Activated B cell treated with CpG ODN at 0.5 μM for 24 hours (primary cell): ENCODE results near the gene CRYBG3. TPM values are rescaled to one million over a fixed set of nuclear protein-coding genes. Genes with fewer than 3 reads are reported as not detected.

Source experiments
- ATAC-seq: fragments of 200-7000 bp; cut with Tn5 transposase; one replicate; pipeline ENCODE4 v1.10.0; 2021; ENCODE audit warnings: low read depth, mild to moderate bottlenecking, moderate library complexity
- CTCF ChIA-PET: fragments of 350-600 bp; sonication (Branson Sonifier 250); formaldehyde crosslinking; loops from one replicate; lab custom pipeline; 2021; ENCODE audit warnings: antibody characterized with exemption; lab: Charles Lee
- POLR2A ChIA-PET: fragments of 350-600 bp; sonication (Branson Sonifier 250); formaldehyde crosslinking; loops from one replicate; lab custom pipeline; 2021; ENCODE audit warnings: antibody characterized with exemption; lab: Charles Lee
- DNase-seq: peaks from one replicate; pipeline ENCODE4 v3.0.0; 2022
- H3K27ac Mint-ChIP-seq: one replicate; pipeline ENCODE4 v1.8.0; 2020; ENCODE audit warnings: mixed read lengths
- H3K27me3 Mint-ChIP-seq: one replicate; pipeline ENCODE4 v1.8.0; 2021; ENCODE audit warnings: mixed read lengths
- H3K36me3 Mint-ChIP-seq: one replicate; pipeline ENCODE4 v1.8.0; 2021; ENCODE audit warnings: low read depth, mixed read lengths
- H3K4me1 Mint-ChIP-seq: one replicate; pipeline ENCODE4 v1.8.0; 2021; ENCODE audit warnings: mixed read lengths
- H3K4me3 Mint-ChIP-seq: one replicate; pipeline ENCODE4 v1.8.0; 2020; ENCODE audit warnings: mild to moderate bottlenecking, mixed read lengths
- H3K9me3 Mint-ChIP-seq: one replicate; pipeline ENCODE4 v1.8.0; 2020; ENCODE audit warnings: mixed read lengths
- CTCF ChIP-seq: fragments of 200-600 bp; IDR thresholded peaks from one replicate; pipeline ENCODE4 v1.8.0; 2022; ENCODE audit warnings: antibody characterized with exemption, mild to moderate bottlenecking
- intact Hi-C: fragments of 100-400 bp; cut with micrococcal nuclease; formaldehyde crosslinking; loops from one replicate; pipeline ENCODE4 v1.15.1; 2024
- total RNA-seq: library from RNA; stranded (reverse); gene quantifications from 2 replicates; pipeline ENCODE4 v1.2.3, GENCODE V29; 2022

The CRYBG3 gene
- total RNA-seq, result 1.5 TPM in 2 replicates

DNA sequence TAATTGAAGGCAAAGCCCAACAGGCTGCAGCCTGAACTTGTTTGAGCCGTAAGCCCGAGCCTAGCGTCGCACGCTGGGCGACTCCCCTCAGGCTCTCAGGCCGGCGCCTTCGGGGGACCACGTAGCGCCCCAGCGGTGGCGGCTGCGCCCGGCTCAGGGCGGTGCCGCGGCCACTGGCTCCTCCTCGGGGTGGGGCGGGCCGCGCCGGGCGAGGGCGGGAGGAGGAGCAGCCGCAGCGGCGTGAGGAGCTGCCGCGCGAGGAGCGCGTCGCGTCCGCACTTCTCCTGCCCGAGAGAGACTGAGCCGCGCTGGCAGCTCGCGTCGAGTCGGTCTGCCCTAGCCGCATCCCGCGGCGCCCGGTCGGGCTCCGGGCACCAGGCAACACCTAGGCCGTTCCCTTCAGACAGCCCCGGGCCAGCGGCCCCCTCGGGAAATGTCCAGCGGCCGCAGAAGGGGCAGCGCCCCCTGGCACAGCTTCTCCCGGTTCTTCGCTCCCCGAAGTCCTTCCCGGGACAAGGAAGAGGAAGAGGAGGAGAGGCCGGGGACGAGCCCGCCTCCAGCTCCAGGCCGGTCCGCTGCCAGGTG, at the start of gene CRYBG3:
Gene CRYBG3, plus strand, starts transcription at position 238 of the 585 bp plus-strand sequence. Its CDS starts 196 bp downstream, at position 434.
- peak within 1 kb of the TSS; percentile 47 for H3K27ac Mint-ChIP-seq
- peak; percentile 99 for ATAC-seq
- no peaks in the 10 kb centered on the region for H3K9me3 Mint-ChIP-seq
- intact Hi-C loops, result loop anchor here (1.0 to 2.0 kb wide), 5 partner anchors 29 to 701 kb away; partner anchors contain the start of gene ARL6
- peak; percentile 80 for DNase-seq
- H3K36me3 Mint-ChIP-seq, result no peaks in the 10 kb centered on the region
- peaks cover 45% of the 10 kb centered on the region for H3K27me3 Mint-ChIP-seq
- POLR2A ChIA-PET, result interaction anchor here (1.1 to 1.3 kb wide), 3 partner anchors 57 to 701 kb away, joined by 4 to 5 read pairs (median 4); partner anchors contain the start of genes ARL6 and CLDND1
- H3K4me3 Mint-ChIP-seq, result peak within 1 kb of the TSS; percentile 88
- H3K4me1 Mint-ChIP-seq, result peaks cover 21% of the 10 kb centered on the region
- TF ChIP-seq CTCF, result no peak
- CTCF ChIA-PET, result interaction anchor here (1.4 kb wide), 1 partner anchor 202 kb away, joined by 8 read pairs; no protein-coding TSS in a partner anchor

- ATAC-seq (no peak), DNase-seq (no peak)
- POLR2A ChIA-PET, result no interaction called here
- Mint-ChIP-seq H3K4me1 (no peaks in the 10 kb centered on the region), H3K27ac (no peak overlapping the region), H3K36me3 (peaks cover 48% of the 10 kb centered on the region), H3K4me3 (no peak overlapping the region), H3K9me3 (no peaks in the 10 kb centered on the region), H3K27me3 (no peaks in the 10 kb centered on the region)
- CTCF ChIA-PET, result no interaction called here
- TF ChIP-seq CTCF, result no peak
- intact Hi-C loops, result no loop called here
Measured at GRCh38 chr3:97772926-97773325, 48.9 kb upstream of the CRYBG3 start.

DNA sequence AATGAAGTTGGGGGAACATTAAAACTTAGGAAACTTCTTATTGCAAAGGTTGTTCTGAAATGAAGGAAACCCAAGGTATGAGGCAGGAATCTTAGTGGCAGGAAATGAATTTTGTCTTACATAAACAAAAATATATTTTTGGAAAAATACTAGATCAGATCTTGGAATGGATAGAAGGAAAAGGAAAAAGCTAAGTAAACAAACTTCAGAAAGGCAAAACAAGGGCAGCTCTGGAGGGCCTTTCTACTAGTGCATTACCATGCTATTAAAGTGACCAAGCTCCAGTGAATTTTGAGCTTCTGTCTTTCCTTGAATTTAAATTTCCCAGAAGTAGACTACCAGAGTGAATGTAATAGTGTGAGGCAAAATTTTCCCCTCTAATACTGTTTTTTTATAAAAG, 43.7 kb upstream of the CRYBG3 start:
- DNase-seq, result no peak
- CTCF ChIA-PET, result interaction anchor here (1.0 to 1.3 kb wide), 2 partner anchors 243 to 245 kb away, joined by 3 to 4 read pairs; no protein-coding TSS in a partner anchor
- Mint-ChIP-seq H3K36me3 (peaks cover 24% of the 10 kb centered on the region), H3K4me1 (no peaks in the 10 kb centered on the region), H3K27me3 (no peaks in the 10 kb centered on the region), H3K27ac (no peak overlapping the region), H3K4me3 (no peak overlapping the region), H3K9me3 (no peaks in the 10 kb centered on the region)
- intact Hi-C loops, result no loop called here
- POLR2A ChIA-PET, result no interaction called here
- TF ChIP-seq CTCF, result no peak
- ATAC-seq, result no peak

- H3K9me3 Mint-ChIP-seq, result no peaks in the 10 kb centered on the region
- no peaks in the 10 kb centered on the region for H3K36me3 Mint-ChIP-seq
- no peak for ATAC-seq
- intact Hi-C loops, result loop anchor here (1.0 to 10.0 kb wide), 4 partner anchors 29 to 1019 kb away; partner anchors contain the start of gene CRYBG3
- no peaks in the 10 kb centered on the region for H3K27me3 Mint-ChIP-seq
- no peak for DNase-seq
- CTCF ChIA-PET, result interaction anchor here (0.7 to 4.8 kb wide), 7 partner anchors 11 to 767 kb away, joined by 3 to 65 read pairs (median 4); no protein-coding TSS in a partner anchor
- H3K4me3 Mint-ChIP-seq, result no peak overlapping the region
- H3K27ac Mint-ChIP-seq, result no peak overlapping the region
- POLR2A ChIA-PET, result no interaction called here
- H3K4me1 Mint-ChIP-seq, result no peaks in the 10 kb centered on the region
- TF ChIP-seq CTCF, result no peak
Measured at GRCh38 chr3:97793420-97794019, 28.3 kb upstream of the CRYBG3 start.

- CTCF ChIA-PET, result interaction anchor here (4.8 kb wide), 1 partner anchor 226 kb away, joined by 65 read pairs; no protein-coding TSS in a partner anchor
- Mint-ChIP-seq H3K36me3 (peaks cover 2% of the 10 kb centered on the region), H3K27me3 (no peaks in the 10 kb centered on the region), H3K4me1 (no peaks in the 10 kb centered on the region), H3K4me3 (no peak overlapping the region), H3K27ac (no peak overlapping the region), H3K9me3 (no peaks in the 10 kb centered on the region)
- ATAC-seq (no peak), DNase-seq (no peak)
- no peak for TF ChIP-seq CTCF
- intact Hi-C loops, result loop anchor here (10.0 kb wide), 1 partner anchor 539 kb away; no protein-coding TSS in a partner anchor
- POLR2A ChIA-PET, result no interaction called here
Measured at GRCh38 chr3:97795951-97796350, 25.9 kb upstream of the CRYBG3 start.
